HCT116 (cell line): ENCODE measurements around the gene KBTBD13.

ENCODE experiments used
- CBX3 ChIP-seq: IDR thresholded peaks from 2 replicates; pipeline ENCODE4 v1.6.1; 2012; ENCODE audit warnings: low read depth
- CEBPB ChIP-seq: IDR thresholded peaks from 2 replicates; pipeline ENCODE4 v1.6.1; 2012; ENCODE audit warnings: low read depth
- EZH2 ChIP-seq: fragments of 200-600 bp; sonication (generic); IDR thresholded peaks from 2 replicates; pipeline ENCODE4 v1.6.1; 2017; ENCODE audit warnings: antibody characterized with exemption, mixed run types
- POLR2A ChIP-seq: IDR thresholded peaks from 2 replicates; pipeline ENCODE4 v1.7.0; 2011; ENCODE audit warnings: borderline replicate concordance; ENCODE audit not compliant: insufficient read depth, insufficient read length; ENCODE audit errors: extremely low read depth
- POLR2AphosphoS5 ChIP-seq: IDR thresholded peaks from 2 replicates; pipeline ENCODE4 v1.6.1; 2011; ENCODE audit warnings: mild to moderate bottlenecking, low read depth, low read length, moderate library complexity
- RAD21 ChIP-seq: IDR thresholded peaks from 2 replicates; pipeline ENCODE4 v1.6.1; 2012; ENCODE audit warnings: low read depth, mild to moderate bottlenecking
- SIN3A ChIP-seq: IDR thresholded peaks from 2 replicates; pipeline ENCODE4 v1.6.1; 2012; ENCODE audit warnings: low read depth
- SP1 ChIP-seq: IDR thresholded peaks from 2 replicates; pipeline ENCODE4 v1.6.1; 2012; ENCODE audit warnings: low read depth
- TCF7L2 ChIP-seq: IDR thresholded peaks from 2 replicates; pipeline ENCODE4 v1.7.0; 2011; ENCODE audit warnings: borderline replicate concordance, inconsistent platforms; ENCODE audit not compliant: insufficient read depth, insufficient read length; ENCODE audit errors: extremely low read depth
- YY1 ChIP-seq: IDR thresholded peaks from 2 replicates; pipeline ENCODE4 v1.6.1; 2011; ENCODE audit warnings: low read length, low read depth, moderate library complexity, mild to moderate bottlenecking; ENCODE audit not compliant: insufficient replicate concordance; ENCODE audit errors: extremely low read depth
- TF ChIP-seq, protein P1 (sequence below), 3 experiments: fragments of 200-600 bp in 1 of 3; sonication (generic) in 1 of 3; IDR thresholded peaks in 2 of 3; conservative IDR thresholded peaks in 1 of 3; 2 replicates each; pipeline ENCODE4 v1.5.1; 2012 to 2017; ENCODE audit warnings: low read depth in 2 of 3, low read length in 2 of 3, antibody characterized with exemption in 1 of 3, borderline replicate concordance in 1 of 3, control low read depth in 1 of 3, mild to moderate bottlenecking in 1 of 3, mixed read lengths in 1 of 3, mixed run types in 1 of 3, moderate library complexity in 1 of 3; ENCODE audit not compliant: insufficient read depth in 1 of 3
- TF ChIP-seq, protein P2 (sequence below): IDR thresholded peaks from 2 replicates; pipeline ENCODE4 v1.6.1; 2012
- TF ChIP-seq, protein P3 (sequence below): IDR thresholded peaks from 2 replicates; pipeline ENCODE4 v1.6.1; 2011; ENCODE audit warnings: mild to moderate bottlenecking, low read length, moderate library complexity; ENCODE audit not compliant: insufficient replicate concordance; ENCODE audit errors: extremely low read depth
- TF ChIP-seq, protein P4 (sequence below): IDR thresholded peaks from 2 replicates; pipeline ENCODE4 v1.6.1; 2012; ENCODE audit warnings: low read depth

DNA sequence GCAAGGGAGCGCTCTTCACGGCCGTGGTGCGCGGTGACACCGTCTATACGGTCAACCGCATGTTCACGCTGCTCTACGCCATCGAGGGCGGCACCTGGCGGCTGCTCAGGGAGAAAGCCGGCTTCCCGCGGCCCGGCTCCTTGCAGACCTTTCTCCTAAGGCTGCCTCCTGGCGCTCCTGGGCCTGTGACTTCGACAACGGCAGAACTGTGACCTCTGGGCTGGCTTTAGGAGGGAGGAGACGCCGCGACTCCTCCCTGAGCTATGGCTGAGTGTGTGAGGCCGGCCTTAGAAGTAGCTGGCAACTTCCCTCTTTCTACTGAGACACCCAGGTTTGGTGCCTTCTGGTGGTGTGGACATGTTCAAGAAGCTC lies 1.4 kb downstream of the KBTBD13 start:
- TF ChIP-seq YY1 (no peak), POLR2A (no peak), CBX3 (no peak), SP1 (no peak), EZH2 (no peak), TCF7L2 (no peak), SIN3A (no peak), POLR2AphosphoS5 (no peak), CEBPB (no peak), RAD21 (peak; percentile 67)
- TF ChIP-seq, protein P1, sequence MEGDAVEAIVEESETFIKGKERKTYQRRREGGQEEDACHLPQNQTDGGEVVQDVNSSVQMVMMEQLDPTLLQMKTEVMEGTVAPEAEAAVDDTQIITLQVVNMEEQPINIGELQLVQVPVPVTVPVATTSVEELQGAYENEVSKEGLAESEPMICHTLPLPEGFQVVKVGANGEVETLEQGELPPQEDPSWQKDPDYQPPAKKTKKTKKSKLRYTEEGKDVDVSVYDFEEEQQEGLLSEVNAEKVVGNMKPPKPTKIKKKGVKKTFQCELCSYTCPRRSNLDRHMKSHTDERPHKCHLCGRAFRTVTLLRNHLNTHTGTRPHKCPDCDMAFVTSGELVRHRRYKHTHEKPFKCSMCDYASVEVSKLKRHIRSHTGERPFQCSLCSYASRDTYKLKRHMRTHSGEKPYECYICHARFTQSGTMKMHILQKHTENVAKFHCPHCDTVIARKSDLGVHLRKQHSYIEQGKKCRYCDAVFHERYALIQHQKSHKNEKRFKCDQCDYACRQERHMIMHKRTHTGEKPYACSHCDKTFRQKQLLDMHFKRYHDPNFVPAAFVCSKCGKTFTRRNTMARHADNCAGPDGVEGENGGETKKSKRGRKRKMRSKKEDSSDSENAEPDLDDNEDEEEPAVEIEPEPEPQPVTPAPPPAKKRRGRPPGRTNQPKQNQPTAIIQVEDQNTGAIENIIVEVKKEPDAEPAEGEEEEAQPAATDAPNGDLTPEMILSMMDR (IDR thresholded peaks at IDR 0.05 in 2 of 3, conservative IDR thresholded peaks at IDR 0.05 in 1 of 3; ENCODE audit: borderline replicate concordance in 1 of 3, insufficient read depth in 1 of 3, low read depth in 2 of 3, low read length in 2 of 3) = peak; percentile 47 to 82 (median 53)
- TF ChIP-seq, protein P2, sequence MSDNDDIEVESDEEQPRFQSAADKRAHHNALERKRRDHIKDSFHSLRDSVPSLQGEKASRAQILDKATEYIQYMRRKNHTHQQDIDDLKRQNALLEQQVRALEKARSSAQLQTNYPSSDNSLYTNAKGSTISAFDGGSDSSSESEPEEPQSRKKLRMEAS = peak; percentile 83
- TF ChIP-seq, protein P3, sequence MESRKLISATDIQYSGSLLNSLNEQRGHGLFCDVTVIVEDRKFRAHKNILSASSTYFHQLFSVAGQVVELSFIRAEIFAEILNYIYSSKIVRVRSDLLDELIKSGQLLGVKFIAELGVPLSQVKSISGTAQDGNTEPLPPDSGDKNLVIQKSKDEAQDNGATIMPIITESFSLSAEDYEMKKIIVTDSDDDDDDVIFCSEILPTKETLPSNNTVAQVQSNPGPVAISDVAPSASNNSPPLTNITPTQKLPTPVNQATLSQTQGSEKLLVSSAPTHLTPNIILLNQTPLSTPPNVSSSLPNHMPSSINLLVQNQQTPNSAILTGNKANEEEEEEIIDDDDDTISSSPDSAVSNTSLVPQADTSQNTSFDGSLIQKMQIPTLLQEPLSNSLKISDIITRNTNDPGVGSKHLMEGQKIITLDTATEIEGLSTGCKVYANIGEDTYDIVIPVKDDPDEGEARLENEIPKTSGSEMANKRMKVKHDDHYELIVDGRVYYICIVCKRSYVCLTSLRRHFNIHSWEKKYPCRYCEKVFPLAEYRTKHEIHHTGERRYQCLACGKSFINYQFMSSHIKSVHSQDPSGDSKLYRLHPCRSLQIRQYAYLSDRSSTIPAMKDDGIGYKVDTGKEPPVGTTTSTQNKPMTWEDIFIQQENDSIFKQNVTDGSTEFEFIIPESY = no peak
- TF ChIP-seq, protein P4, sequence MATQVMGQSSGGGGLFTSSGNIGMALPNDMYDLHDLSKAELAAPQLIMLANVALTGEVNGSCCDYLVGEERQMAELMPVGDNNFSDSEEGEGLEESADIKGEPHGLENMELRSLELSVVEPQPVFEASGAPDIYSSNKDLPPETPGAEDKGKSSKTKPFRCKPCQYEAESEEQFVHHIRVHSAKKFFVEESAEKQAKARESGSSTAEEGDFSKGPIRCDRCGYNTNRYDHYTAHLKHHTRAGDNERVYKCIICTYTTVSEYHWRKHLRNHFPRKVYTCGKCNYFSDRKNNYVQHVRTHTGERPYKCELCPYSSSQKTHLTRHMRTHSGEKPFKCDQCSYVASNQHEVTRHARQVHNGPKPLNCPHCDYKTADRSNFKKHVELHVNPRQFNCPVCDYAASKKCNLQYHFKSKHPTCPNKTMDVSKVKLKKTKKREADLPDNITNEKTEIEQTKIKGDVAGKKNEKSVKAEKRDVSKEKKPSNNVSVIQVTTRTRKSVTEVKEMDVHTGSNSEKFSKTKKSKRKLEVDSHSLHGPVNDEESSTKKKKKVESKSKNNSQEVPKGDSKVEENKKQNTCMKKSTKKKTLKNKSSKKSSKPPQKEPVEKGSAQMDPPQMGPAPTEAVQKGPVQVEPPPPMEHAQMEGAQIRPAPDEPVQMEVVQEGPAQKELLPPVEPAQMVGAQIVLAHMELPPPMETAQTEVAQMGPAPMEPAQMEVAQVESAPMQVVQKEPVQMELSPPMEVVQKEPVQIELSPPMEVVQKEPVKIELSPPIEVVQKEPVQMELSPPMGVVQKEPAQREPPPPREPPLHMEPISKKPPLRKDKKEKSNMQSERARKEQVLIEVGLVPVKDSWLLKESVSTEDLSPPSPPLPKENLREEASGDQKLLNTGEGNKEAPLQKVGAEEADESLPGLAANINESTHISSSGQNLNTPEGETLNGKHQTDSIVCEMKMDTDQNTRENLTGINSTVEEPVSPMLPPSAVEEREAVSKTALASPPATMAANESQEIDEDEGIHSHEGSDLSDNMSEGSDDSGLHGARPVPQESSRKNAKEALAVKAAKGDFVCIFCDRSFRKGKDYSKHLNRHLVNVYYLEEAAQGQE = no peak
